Measurements from ENCODE around the gene PRTN3. TPM values are rescaled to one million over a fixed set of nuclear protein-coding genes. Genes with fewer than 3 reads are reported as not detected.

PRTN3 gene
- total RNA-seq, 1 donor from 2014 or later = not detected

DNA sequence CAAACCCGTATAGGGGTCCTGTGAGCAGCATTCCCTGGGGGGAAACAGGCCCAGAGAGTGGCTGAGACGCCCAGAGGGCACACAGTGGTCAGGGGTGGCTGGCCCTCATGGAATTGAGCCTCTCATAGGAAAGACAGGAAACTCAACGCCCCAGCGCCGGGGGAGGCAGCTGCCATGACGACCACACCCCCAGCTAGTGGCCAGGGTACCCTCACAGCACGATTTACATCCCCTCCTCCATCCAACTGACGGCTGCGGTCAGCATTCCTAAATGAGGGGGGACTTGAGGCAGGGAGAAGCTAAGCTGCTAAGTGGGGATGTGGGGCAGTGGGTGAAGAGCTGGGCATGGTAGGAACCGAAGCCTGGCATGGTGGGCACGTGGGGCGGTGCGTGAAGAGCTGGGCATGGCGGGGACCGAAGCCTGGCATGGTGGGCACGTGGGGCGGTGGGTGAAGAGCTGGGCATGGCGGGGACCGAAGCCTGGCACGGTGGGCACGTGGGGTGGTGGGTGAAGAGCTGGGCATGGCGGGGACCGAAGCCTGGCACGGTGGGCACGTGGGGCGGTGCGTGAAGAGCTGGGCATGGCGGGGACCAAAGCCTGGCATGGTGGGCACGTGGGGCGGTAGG, 42.2 kb downstream of the PRTN3 start:
- peaks cover 77% of the 10 kb centered on the region for H3K36me3 ChIP-seq
- TF ChIP-seq, protein P1, sequence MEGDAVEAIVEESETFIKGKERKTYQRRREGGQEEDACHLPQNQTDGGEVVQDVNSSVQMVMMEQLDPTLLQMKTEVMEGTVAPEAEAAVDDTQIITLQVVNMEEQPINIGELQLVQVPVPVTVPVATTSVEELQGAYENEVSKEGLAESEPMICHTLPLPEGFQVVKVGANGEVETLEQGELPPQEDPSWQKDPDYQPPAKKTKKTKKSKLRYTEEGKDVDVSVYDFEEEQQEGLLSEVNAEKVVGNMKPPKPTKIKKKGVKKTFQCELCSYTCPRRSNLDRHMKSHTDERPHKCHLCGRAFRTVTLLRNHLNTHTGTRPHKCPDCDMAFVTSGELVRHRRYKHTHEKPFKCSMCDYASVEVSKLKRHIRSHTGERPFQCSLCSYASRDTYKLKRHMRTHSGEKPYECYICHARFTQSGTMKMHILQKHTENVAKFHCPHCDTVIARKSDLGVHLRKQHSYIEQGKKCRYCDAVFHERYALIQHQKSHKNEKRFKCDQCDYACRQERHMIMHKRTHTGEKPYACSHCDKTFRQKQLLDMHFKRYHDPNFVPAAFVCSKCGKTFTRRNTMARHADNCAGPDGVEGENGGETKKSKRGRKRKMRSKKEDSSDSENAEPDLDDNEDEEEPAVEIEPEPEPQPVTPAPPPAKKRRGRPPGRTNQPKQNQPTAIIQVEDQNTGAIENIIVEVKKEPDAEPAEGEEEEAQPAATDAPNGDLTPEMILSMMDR (IDR thresholded peaks at IDR 0.05) = no peak
- no peaks in the 10 kb centered on the region for H3K4me1 ChIP-seq
- intact Hi-C loops (cut with DNase I) = no loop called here
- no peak for DNase-seq
- no peak overlapping the region for H3K27ac ChIP-seq
- H3K4me3 ChIP-seq = no peak overlapping the region
- no peak for ATAC-seq
- no peaks in the 10 kb centered on the region for H3K27me3 ChIP-seq (ENCODE audit: low read depth)
- H3K9me3 ChIP-seq = no peaks in the 10 kb centered on the region

DNA sequence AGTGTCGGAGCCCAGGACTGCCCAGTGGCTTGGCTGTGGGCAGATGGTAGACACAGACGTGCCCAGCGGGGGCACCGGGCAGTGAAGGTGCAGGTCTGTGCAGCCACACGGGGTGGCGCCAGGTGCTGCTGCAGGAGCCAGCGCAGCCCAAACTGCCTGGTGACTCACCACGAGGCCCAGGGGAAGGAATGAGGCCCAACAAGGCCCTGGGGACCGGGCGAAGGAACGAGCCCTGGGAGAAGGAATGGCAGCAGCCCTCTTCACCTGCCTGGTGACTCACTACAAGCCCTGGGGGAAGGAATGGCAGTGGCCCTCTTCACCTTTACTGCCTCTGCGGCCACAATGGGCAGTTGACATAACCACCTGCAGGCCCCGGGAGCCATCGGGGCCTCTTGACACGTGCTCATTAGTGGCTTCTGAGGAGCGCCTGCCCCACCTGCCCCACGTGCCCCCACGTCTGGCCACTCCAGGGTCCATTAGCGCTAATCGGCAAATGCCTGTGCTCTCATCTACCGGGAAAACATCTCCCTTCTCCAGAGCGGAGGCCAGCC, 42.9 kb downstream of the PRTN3 start:
- DNase-seq (peak; percentile 67), ATAC-seq (peak; percentile 66 to 92)
- TF ChIP-seq, protein P1 (IDR thresholded peaks at IDR 0.05) = no peak
- intact Hi-C loops (cut with DNase I) = no loop called here
- Histone ChIP-seq H3K9me3 (no peaks in the 10 kb centered on the region), H3K36me3 (peaks cover 83% of the 10 kb centered on the region), H3K4me1 (no peaks in the 10 kb centered on the region), H3K4me3 (no peak overlapping the region), H3K27ac (no peak overlapping the region), H3K27me3 (ENCODE audit: low read depth) (no peaks in the 10 kb centered on the region)

DNA sequence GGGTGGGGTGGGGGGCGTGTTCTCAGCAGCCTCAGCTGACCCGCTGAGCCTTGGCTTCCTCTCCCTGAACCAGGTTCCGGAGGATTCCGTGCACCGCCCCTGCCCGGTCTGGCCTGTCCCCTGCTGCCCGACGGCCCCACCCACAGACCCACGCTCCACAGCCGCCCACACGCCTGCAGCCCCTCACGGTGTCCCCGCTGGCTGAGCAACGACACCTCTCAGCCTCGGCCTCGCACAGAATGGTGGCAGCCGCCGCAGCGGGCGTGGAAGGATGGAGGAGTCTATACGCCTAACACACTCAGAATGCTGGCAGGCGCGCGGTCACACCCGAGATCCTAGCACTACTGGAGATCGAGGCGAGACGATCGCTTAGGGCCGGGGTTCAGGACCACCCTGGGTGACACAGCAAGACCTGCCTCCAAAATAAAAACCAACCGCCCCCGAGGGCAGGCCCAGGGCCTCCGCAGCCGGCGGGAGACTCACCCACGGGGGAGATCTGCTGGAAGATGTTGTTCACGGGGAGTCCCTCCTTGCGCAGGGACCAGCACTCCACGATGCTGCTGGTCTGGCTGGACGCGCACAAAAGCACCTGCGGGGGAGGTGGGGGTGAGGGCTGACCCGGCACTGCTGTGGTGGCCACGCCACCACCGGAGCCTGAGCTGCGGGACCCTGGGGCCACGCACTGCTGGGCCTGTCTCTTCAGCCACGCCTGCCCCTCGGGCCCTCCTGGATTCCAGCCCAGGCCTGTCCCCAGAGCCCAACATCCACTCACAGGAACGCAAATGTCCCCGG, 43.8 kb downstream of the PRTN3 start:
- Histone ChIP-seq H3K4me3 (no peak overlapping the region), H3K36me3 (peaks cover 88% of the 10 kb centered on the region), H3K27me3 (ENCODE audit: low read depth) (no peaks in the 10 kb centered on the region), H3K27ac (no peak overlapping the region), H3K9me3 (no peaks in the 10 kb centered on the region), H3K4me1 (no peaks in the 10 kb centered on the region)
- intact Hi-C loops (cut with DNase I) = no loop called here
- TF ChIP-seq, protein P1 (IDR thresholded peaks at IDR 0.05) = no peak
- ATAC-seq (no peak), DNase-seq (no peak)

DNA sequence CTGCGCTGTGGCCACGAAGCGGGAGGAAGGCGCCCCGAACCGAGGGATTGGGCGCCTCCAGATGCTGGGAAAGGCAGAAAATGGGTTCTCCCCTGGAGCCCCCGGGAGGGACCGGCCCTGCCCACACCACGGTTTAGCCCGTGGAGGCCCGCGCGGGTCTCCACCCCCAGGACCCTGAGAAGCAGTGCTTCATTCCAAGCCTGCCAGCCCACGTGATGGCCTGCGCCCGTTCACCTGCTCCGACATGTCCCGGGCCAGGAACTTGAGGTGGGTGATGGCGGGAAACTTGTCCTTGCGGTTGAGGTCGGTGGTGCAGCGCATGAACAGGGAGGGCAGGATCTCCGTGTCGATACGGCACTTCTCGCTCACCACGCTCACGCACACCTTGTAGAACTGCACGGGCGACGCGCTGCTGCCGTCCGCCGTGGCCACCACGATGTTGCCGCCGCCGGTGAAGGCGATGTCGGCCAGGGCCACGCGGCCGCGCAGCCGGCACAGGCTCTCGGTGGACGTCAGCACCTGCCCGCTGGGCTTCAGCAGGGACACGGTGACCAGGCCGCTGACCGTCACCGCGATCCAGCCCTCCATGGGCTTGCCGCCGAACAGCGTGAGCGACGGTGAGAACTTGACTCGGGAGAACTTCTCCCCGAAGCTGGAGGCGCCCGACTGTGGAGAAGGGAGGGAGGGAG, 44.9 kb downstream of the PRTN3 start:
- no peak for ATAC-seq
- intact Hi-C loops (cut with DNase I) = no loop called here
- Histone ChIP-seq H3K36me3 (peaks cover 91% of the 10 kb centered on the region), H3K27me3 (ENCODE audit: low read depth) (no peaks in the 10 kb centered on the region), H3K4me1 (no peaks in the 10 kb centered on the region), H3K27ac (no peak overlapping the region), H3K4me3 (no peak overlapping the region), H3K9me3 (no peaks in the 10 kb centered on the region)
- DNase-seq = no peak
- TF ChIP-seq, protein P1 (IDR thresholded peaks at IDR 0.05) = no peak

DNA sequence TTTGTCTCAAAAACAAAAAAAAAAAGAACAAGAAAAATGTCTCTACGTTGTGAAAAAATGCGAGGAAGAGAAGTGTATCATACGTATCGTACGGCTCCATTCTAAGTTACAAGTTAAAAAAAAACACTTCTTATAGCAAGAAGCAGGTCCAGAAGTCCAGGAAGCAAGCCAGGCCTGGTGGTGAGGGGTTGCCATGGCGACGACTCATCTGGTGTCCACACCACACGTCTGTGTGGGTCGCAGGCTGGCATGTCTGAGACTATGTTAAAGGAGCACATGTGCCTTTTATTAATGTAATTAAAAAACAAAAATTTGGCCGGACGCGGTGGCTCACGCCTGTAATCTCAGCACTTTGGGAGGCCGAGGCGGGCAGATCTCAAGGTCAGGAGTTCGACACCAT, 46.3 kb downstream of the PRTN3 start:
- TF ChIP-seq, protein P1 (IDR thresholded peaks at IDR 0.05) = no peak
- DNase-seq (no peak), ATAC-seq (no peak)
- no peaks in the 10 kb centered on the region for H3K27me3 ChIP-seq (ENCODE audit: low read depth)
- intact Hi-C loops (cut with DNase I) = no loop called here
- no peaks in the 10 kb centered on the region for H3K9me3 ChIP-seq
- H3K27ac ChIP-seq = no peak overlapping the region
- H3K4me1 ChIP-seq = peaks cover 3% of the 10 kb centered on the region
- peaks cover 81% of the 10 kb centered on the region for H3K36me3 ChIP-seq
- H3K4me3 ChIP-seq = no peak overlapping the region

All from lower lobe of right lung (tissue), 2 donors.